GM19324 (cell line): ENCODE results near the gene EEFSEC.

Source experiments
- ATAC-seq: cut with Tn5 transposase; IDR thresholded peaks from one replicate; pipeline ENCODE4 v1.9.1; 2021; ENCODE audit warnings: mild to moderate bottlenecking, moderate library complexity; ENCODE audit not compliant: unreplicated experiment, low FRiP score

The EEFSEC gene

GRCh38 chr3:128269006-128269775, 115.9 kb downstream of the EEFSEC start:
- no peak for ATAC-seq

GRCh38 chr3:128269796-128270195, 116.5 kb downstream of the EEFSEC start:
- no peak for ATAC-seq

- ATAC-seq, result no peak
These were observed 117.5 kb downstream of the EEFSEC start for GRCh38 chr3:128270559-128271492.

GRCh38 chr3:128271536-128272332, 118.5 kb downstream of the EEFSEC start:
- ATAC-seq, result no peak

- ATAC-seq, result no peak
These were observed 120.0 kb downstream of the EEFSEC start for GRCh38 chr3:128273109-128273840.

GRCh38 chr3:128273841-128274573, 120.7 kb downstream of the EEFSEC start:
- no peak for ATAC-seq

- ATAC-seq, result no peak
These were observed 121.6 kb downstream of the EEFSEC start for GRCh38 chr3:128274837-128275236.

GRCh38 chr3:128275316-128276145, 122.2 kb downstream of the EEFSEC start:
- ATAC-seq, result no peak

- ATAC-seq, result no peak
These were observed 122.8 kb downstream of the EEFSEC start for GRCh38 chr3:128276146-128276435.

- no peak for ATAC-seq
These were observed 123.4 kb downstream of the EEFSEC start for GRCh38 chr3:128276577-128277183.

- no peak for ATAC-seq
These were observed 124.2 kb downstream of the EEFSEC start for GRCh38 chr3:128277378-128278069.

GRCh38 chr3:128278130-128278529, 124.8 kb downstream of the EEFSEC start:
- no peak for ATAC-seq

GRCh38 chr3:128278761-128279600, 125.7 kb downstream of the EEFSEC start:
- ATAC-seq, result no peak

GRCh38 chr3:128279601-128279880, 126.3 kb downstream of the EEFSEC start:
- ATAC-seq, result no peak

GRCh38 chr3:128280481-128281052, 127.3 kb downstream of the EEFSEC start:
- ATAC-seq, result no peak

- ATAC-seq, result no peak
These were observed 127.8 kb downstream of the EEFSEC start for GRCh38 chr3:128281056-128281455.
